Right lobe of liver (tissue), 4 donors: ENCODE results near the gene IGLON5.

Experiments
- POLR2A ChIP-seq: fragments of 450-650 bp; IDR thresholded peaks from one replicate; pipeline ENCODE4 v1.6.1; 2017; ENCODE audit warnings: antibody characterized with exemption, mild to moderate bottlenecking
- TF ChIP-seq, protein P1 (sequence below), 4 donors: fragments of 200-600 bp in 3 of 4; fragments of 450-650 bp in 1 of 4; IDR thresholded peaks; one replicate each; pipeline versions ENCODE4 v1.5.1 to v1.8.0; 2016 to 2022; ENCODE audit warnings: antibody characterized with exemption in 4 of 4, mild to moderate bottlenecking in 2 of 4
- donor health status: DM: no; HTN: no; CAD: no.
- donor health status: DM: no; HTN: no; CAD: no.
- donor health status: DM: no; HTN: yes; CAD: no.

DNA sequence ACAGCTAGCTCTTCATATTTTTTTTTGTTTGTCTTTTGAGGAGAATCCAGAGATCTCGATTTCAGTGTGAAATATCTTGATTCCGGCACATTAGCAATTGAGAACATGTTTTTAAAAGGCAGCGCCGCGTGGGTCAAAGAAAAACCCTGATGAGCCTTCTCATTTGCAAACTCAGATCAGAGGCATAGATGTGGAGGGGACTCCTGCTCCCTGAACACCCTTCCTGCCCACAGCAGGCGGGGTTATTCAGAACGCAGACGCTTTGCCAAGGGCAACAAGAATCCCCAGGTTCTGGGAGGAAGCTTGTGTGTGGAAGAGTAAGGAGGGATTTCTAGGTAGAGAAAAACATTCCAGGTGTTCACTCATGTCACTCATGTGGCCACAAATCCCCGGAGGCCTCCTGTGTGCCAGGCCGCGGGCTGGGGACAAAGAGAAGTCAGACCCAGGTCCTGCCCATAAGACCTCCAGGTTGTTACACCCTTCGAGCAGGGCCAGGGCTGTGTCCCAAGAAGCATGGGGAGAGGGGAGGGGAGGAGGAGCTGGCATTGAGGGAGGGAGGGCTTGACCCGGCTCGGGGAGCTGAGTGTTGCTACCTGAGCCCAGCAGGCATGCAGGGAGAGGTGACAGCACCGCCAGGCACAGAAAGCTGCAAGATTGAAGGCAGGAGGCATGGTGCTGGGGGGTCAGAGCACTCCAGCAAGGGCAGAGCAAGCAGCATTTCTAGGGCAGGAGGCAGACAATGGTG is 15.9 kb upstream of the IGLON5 start:
- TF ChIP-seq, protein P1, sequence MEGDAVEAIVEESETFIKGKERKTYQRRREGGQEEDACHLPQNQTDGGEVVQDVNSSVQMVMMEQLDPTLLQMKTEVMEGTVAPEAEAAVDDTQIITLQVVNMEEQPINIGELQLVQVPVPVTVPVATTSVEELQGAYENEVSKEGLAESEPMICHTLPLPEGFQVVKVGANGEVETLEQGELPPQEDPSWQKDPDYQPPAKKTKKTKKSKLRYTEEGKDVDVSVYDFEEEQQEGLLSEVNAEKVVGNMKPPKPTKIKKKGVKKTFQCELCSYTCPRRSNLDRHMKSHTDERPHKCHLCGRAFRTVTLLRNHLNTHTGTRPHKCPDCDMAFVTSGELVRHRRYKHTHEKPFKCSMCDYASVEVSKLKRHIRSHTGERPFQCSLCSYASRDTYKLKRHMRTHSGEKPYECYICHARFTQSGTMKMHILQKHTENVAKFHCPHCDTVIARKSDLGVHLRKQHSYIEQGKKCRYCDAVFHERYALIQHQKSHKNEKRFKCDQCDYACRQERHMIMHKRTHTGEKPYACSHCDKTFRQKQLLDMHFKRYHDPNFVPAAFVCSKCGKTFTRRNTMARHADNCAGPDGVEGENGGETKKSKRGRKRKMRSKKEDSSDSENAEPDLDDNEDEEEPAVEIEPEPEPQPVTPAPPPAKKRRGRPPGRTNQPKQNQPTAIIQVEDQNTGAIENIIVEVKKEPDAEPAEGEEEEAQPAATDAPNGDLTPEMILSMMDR (IDR thresholded peaks at IDR 0.05) = no peak
- no peak for TF ChIP-seq POLR2A
